ENCODE data around the gene SDCCAG8. TPM values are rescaled to one million over a fixed set of nuclear protein-coding genes. Genes with fewer than 3 reads are reported as not detected.

The SDCCAG8 gene
- total RNA-seq, 1 experiment from 2014 or later, result 14.0 TPM

- no TSS peak for BruUV-seq (replicated peaks)
- no peaks in the 10 kb centered on the region; the same call in none of the 2 replicates for H3K4me1 ChIP-seq (ENCODE audit: control insufficient read depth, insufficient read depth, low read length)
- H3K27ac ChIP-seq (ENCODE audit: low read length), result no peak overlapping the region
- ATAC-seq (no peak), DNase-seq (ENCODE audit: low read depth, low spot score) (no peak)
- no peak overlapping the region for H3K4me3 ChIP-seq (ENCODE audit: low read depth in 2 of 2, low read length in 2 of 2)
- intact Hi-C loops (cut with micrococcal nuclease; ENCODE audit: unreplicated experiment), result loop anchor here (2.0 kb wide), 1 partner anchor 75 kb away; no protein-coding TSS in a partner anchor
- TF ChIP-seq POLR2AphosphoS5 (IDR thresholded peaks at IDR 0.05; ENCODE audit: low read depth, low read length) (no peak), TCF7L2 (IDR thresholded peaks at IDR 0.05; ENCODE audit: low read depth, low read length) (no peak), REST (IDR thresholded peaks at IDR 0.05; ENCODE audit: insufficient read depth in 1 of 2, low read depth in 2 of 2, low read length in 1 of 2) (no peak), CTCF (IDR thresholded peaks at IDR 0.05) (no peak), SIN3A (IDR thresholded peaks at IDR 0.05; ENCODE audit: borderline replicate concordance, insufficient read depth, low read depth, low read length) (no peak)
- no peaks in the 10 kb centered on the region for H3K27me3 ChIP-seq (ENCODE audit: control insufficient read depth, insufficient read depth, low read length)
- in situ Hi-C loops (cut with HindIII; ENCODE audit: low pct_unique_long_range_greater_than_20kb, low sequenced_read_pairs), result no loop called here
- POLR2A ChIA-PET, result interaction anchor here (0.6 kb wide), 1 partner anchor 75 kb away, joined by 5 read pairs; no protein-coding TSS in a partner anchor
- CTCF ChIA-PET, result interaction anchor here (0.6 kb wide), 1 partner anchor 75 kb away, joined by 3 read pairs; no protein-coding TSS in a partner anchor
- no peaks in the 10 kb centered on the region for H3K36me3 ChIP-seq (ENCODE audit: control insufficient read depth, insufficient read depth, low read length)
- H3K9me3 ChIP-seq (ENCODE audit: control insufficient read depth, insufficient read depth, low read depth, low read length), result no peaks in the 10 kb centered on the region
Measured at GRCh38 chr1:243435836-243436235, 180.0 kb downstream of the SDCCAG8 start.

GRCh38 chr1:243438146-243438545 lies 182.3 kb downstream of the SDCCAG8 start:
- Histone ChIP-seq H3K36me3 (ENCODE audit: control insufficient read depth, insufficient read depth, low read length) (no peaks in the 10 kb centered on the region), H3K9me3 (ENCODE audit: control insufficient read depth, insufficient read depth, low read depth, low read length) (no peaks in the 10 kb centered on the region), H3K4me3 (ENCODE audit: low read depth in 2 of 2, low read length in 2 of 2) (no peak overlapping the region), H3K27ac (ENCODE audit: low read length) (no peak overlapping the region), H3K4me1 (ENCODE audit: control insufficient read depth, insufficient read depth, low read length) (no peaks in the 10 kb centered on the region; the same call in none of the 2 replicates), H3K27me3 (ENCODE audit: control insufficient read depth, insufficient read depth, low read length) (no peaks in the 10 kb centered on the region)
- DNase-seq (ENCODE audit: low read depth, low spot score), result no peak
- intact Hi-C loops (cut with micrococcal nuclease; ENCODE audit: unreplicated experiment), result no loop called here
- ATAC-seq, result no peak
- ChIA-PET POLR2A (no interaction called here), CTCF (no interaction called here)
- no peak for TF ChIP-seq TCF7L2 (IDR thresholded peaks at IDR 0.05; ENCODE audit: low read depth, low read length)
- TF ChIP-seq CTCF (IDR thresholded peaks at IDR 0.05), result no peak
- TF ChIP-seq SIN3A (IDR thresholded peaks at IDR 0.05; ENCODE audit: borderline replicate concordance, insufficient read depth, low read depth, low read length), result no peak
- TF ChIP-seq POLR2AphosphoS5 (IDR thresholded peaks at IDR 0.05; ENCODE audit: low read depth, low read length), result no peak
- TF ChIP-seq REST (IDR thresholded peaks at IDR 0.05; ENCODE audit: insufficient read depth in 1 of 2, low read depth in 2 of 2, low read length in 1 of 2), result no peak
- BruUV-seq (replicated peaks), result no TSS peak
- in situ Hi-C loops (cut with HindIII; ENCODE audit: low pct_unique_long_range_greater_than_20kb, low sequenced_read_pairs), result no loop called here
